Gastroesophageal sphincter (tissue), 4 donors: Measurements from ENCODE around the gene DUSP10. TPM values are rescaled to one million over a fixed set of nuclear protein-coding genes. Genes with fewer than 3 reads are reported as not detected.
A peak's percentile ranks its signal among the peaks of the same experiment; 100 is the strongest.

Experiments
- ATAC-seq: fragments of 150-250 bp; one replicate; pipeline ENCODE4 v1.9.1; 2016; ENCODE audit warnings: mild to moderate bottlenecking, moderate library complexity
- H3K27ac ChIP-seq, 4 donors: fragments of 200-600 bp; sonication (generic) in 3 of 4; 1 replicate in 3 of 4; 2 replicates in 1 of 4; pipeline ENCODE4 v1.5.1; 2016 to 2019
- H3K27me3 ChIP-seq: fragments of 200-600 bp; sonication (generic); one replicate; pipeline ENCODE4 v1.5.1; 2019
- H3K36me3 ChIP-seq, 2 donors: fragments of 200-600 bp; sonication (generic); one replicate each; pipeline ENCODE4 v1.5.1; 2019; ENCODE audit warnings: control low read depth in 1 of 2
- H3K4me1 ChIP-seq, 3 donors: fragments of 200-600 bp; sonication (generic); 1 replicate in 2 of 3; 2 replicates in 1 of 3; pipeline ENCODE4 v1.5.1; 2016 to 2019; ENCODE audit warnings: control low read depth in 2 of 3
- H3K4me3 ChIP-seq, 2 donors: fragments of 200-600 bp; sonication (generic); one replicate each; pipeline ENCODE4 v1.5.1; 2019; ENCODE audit warnings: mild to moderate bottlenecking in 1 of 2, moderate library complexity in 1 of 2
- H3K9me3 ChIP-seq, 3 donors: fragments of 200-600 bp; sonication (generic); one replicate each; pipeline ENCODE4 v1.5.1; 2017 to 2019; ENCODE audit warnings: control low read depth in 2 of 3
- CTCF ChIP-seq, 4 experiments: fragments of 200-600 bp in 2 of 4; fragments of 450-650 bp in 2 of 4; sonication (generic) in 1 of 4; IDR thresholded peaks; one replicate each; pipeline ENCODE4 v1.5.1; 2017 to 2019; ENCODE audit warnings: antibody characterized with exemption in 4 of 4, mild to moderate bottlenecking in 2 of 4, moderate library complexity in 2 of 4
- EP300 ChIP-seq: sonication (generic); formaldehyde crosslinking; IDR thresholded peaks from one replicate; pipeline ENCODE4 v1.6.1; 2017; ENCODE audit warnings: antibody characterized with exemption, mild to moderate bottlenecking
- POLR2A ChIP-seq, 2 donors: fragments of 450-650 bp; IDR thresholded peaks; one replicate each; pipeline ENCODE4 v1.6.1; 2017; ENCODE audit warnings: antibody characterized with exemption in 2 of 2, mild to moderate bottlenecking in 2 of 2, moderate library complexity in 1 of 2
- POLR2AphosphoS5 ChIP-seq: sonication (generic); formaldehyde crosslinking; IDR thresholded peaks from one replicate; pipeline ENCODE4 v1.6.1; 2017; ENCODE audit warnings: antibody characterized with exemption
- WGBS, 2 donors: methylation state at CpG; one replicate each; pipeline ENCODE4 v1.1.5; 2018; ENCODE audit warnings: low coverage in 1 of 2; 5-methylcytosine and 5-hydroxymethylcytosine counted together
- total RNA-seq, 4 donors: library from RNA; depleted of rRNA; stranded (reverse); fragments of >200 nt; gene quantifications; one replicate each; pipeline ENCODE4 v1.1.0, GENCODE V29; 2016

Gene DUSP10
- total RNA-seq, 4 donors from 2014 or later, result 3.5 to 12.0 (median 5.3) TPM

- peak overlapping the region in 2 of 4 donors; percentile 3 to 9 for H3K27ac ChIP-seq
- TF ChIP-seq POLR2AphosphoS5, result peak; percentile 50
- no peak for TF ChIP-seq EP300
- TF ChIP-seq POLR2A (IDR thresholded peaks at IDR 0.05), result no peak
- TF ChIP-seq CTCF (IDR thresholded peaks at IDR 0.05), result no peak
- no peak overlapping the region for H3K4me3 ChIP-seq
- peaks cover 0 to 5% of the 10 kb centered on the region in 2 donors for H3K36me3 ChIP-seq
- H3K27me3 ChIP-seq, result no peaks in the 10 kb centered on the region
- 14 to 100% methylated on average over 1 to 2 of the region's 3 CpGs for WGBS, 2 donors
- ATAC-seq, result peak; percentile 55
- H3K9me3 ChIP-seq, result peaks cover 0 to 8% (median 0%) of the 10 kb centered on the region in 3 donors
- H3K4me1 ChIP-seq, result peaks cover 0 to 4% (median 0%) of the 10 kb centered on the region in 3 donors
These were observed 43.9 kb downstream of the DUSP10 start for GRCh38 chr1:221697923-221698425.

GRCh38 chr1:221696718-221697461 lies 45.0 kb downstream of the DUSP10 start:
- peaks cover 0 to 3% of the 10 kb centered on the region in 2 donors for H3K36me3 ChIP-seq
- no peak for ATAC-seq
- H3K4me1 ChIP-seq, result peaks cover 0 to 4% (median 0%) of the 10 kb centered on the region in 3 donors
- 88 to 92% methylated on average over 3 of the region's 3 CpGs for WGBS, 2 donors
- no peak overlapping the region for H3K4me3 ChIP-seq
- peaks cover 0 to 8% (median 0%) of the 10 kb centered on the region in 3 donors for H3K9me3 ChIP-seq
- TF ChIP-seq POLR2AphosphoS5 (no peak), EP300 (no peak), CTCF (IDR thresholded peaks at IDR 0.05) (no peak)
- no peak overlapping the region for H3K27ac ChIP-seq
- no peaks in the 10 kb centered on the region for H3K27me3 ChIP-seq

GRCh38 chr1:221696027-221696426 lies 45.9 kb downstream of the DUSP10 start:
- no peak for ATAC-seq

GRCh38 chr1:221695301-221695700 lies 46.6 kb downstream of the DUSP10 start:
- H3K4me3 ChIP-seq, result no peak overlapping the region
- no peaks in the 10 kb centered on the region for H3K27me3 ChIP-seq
- WGBS, 2 donors, result 38 to 71% methylated on average over 1 of the region's 1 CpG
- peaks cover 0 to 8% (median 0%) of the 10 kb centered on the region in 3 donors for H3K9me3 ChIP-seq
- H3K36me3 ChIP-seq, result no peaks in the 10 kb centered on the region
- no peak overlapping the region for H3K27ac ChIP-seq
- H3K4me1 ChIP-seq, result peaks cover 0 to 4% (median 0%) of the 10 kb centered on the region in 3 donors
- TF ChIP-seq POLR2AphosphoS5 (no peak), POLR2A (IDR thresholded peaks at IDR 0.05) (no peak), CTCF (IDR thresholded peaks at IDR 0.05) (no peak), EP300 (no peak)
- ATAC-seq, result no peak

More at GRCh38 chr1:221696027-221696426, 45.9 kb downstream of the DUSP10 start:
- no peak for TF ChIP-seq POLR2AphosphoS5
- H3K4me3 ChIP-seq, result no peak overlapping the region
- H3K27me3 ChIP-seq, result no peaks in the 10 kb centered on the region
- no peak overlapping the region for H3K27ac ChIP-seq
- H3K9me3 ChIP-seq, result peaks cover 0 to 8% (median 0%) of the 10 kb centered on the region in 3 donors
- no peaks in the 10 kb centered on the region for H3K36me3 ChIP-seq
- H3K4me1 ChIP-seq, result peaks cover 0 to 4% (median 0%) of the 10 kb centered on the region in 3 donors

GRCh38 chr1:221694109-221694508 lies 47.8 kb downstream of the DUSP10 start:
- Histone ChIP-seq H3K27me3 (no peaks in the 10 kb centered on the region), H3K36me3 (no peaks in the 10 kb centered on the region), H3K27ac (no peak overlapping the region), H3K9me3 (peaks cover 0 to 8% (median 0%) of the 10 kb centered on the region in 3 donors), H3K4me1 (peaks cover 0 to 4% (median 0%) of the 10 kb centered on the region in 3 donors), H3K4me3 (no peak overlapping the region)
- no peak for TF ChIP-seq EP300
- TF ChIP-seq CTCF (IDR thresholded peaks at IDR 0.05), result no peak
- TF ChIP-seq POLR2A (IDR thresholded peaks at IDR 0.05), result no peak
- TF ChIP-seq POLR2AphosphoS5, result no peak
- no peak for ATAC-seq
